H1 (cell line): ENCODE measurements around the gene SPEM3. TPM values are rescaled to one million over a fixed set of nuclear protein-coding genes. Genes with fewer than 3 reads are reported as not detected.

Experiments
- polyA plus RNA-seq, 7 experiments: library from polyadenylated mRNA; depleted of rRNA in 3 of 7; stranded (reverse) in 5 of 7; unstranded in 2 of 7; fragments of >200 nt in 5 of 7; fragments of 200-250 nt in 2 of 7; gene quantifications; 1 replicate in 5 of 7; 2 replicates in 1 of 7; 4 replicates in 1 of 7; pipeline versions ENCODE4 v1.2.1 to v1.2.3, GENCODE V29; 2011 to 2013; ENCODE audit warnings: missing spikeins in 2 of 7, mixed read lengths in 2 of 7
- total RNA-seq: library from RNA; stranded (reverse); fragmentation: NEBNext Ultra II Directional; extraction: Animal tissue kit (Norgen Biotek cat#: 25700); gene quantifications from 2 replicates; pipeline ENCODE4 v1.2.1, GENCODE V29; 2021
- TF ChIP-seq, protein P1 (sequence below): fragments of 300-600 bp; sonication (generic); IDR thresholded peaks from 2 replicates; pipeline ENCODE4 v1.7.1; 2012; ENCODE audit warnings: low read length, moderate library complexity, mild to moderate bottlenecking, inconsistent platforms; ENCODE audit not compliant: insufficient replicate concordance

Gene SPEM3
- total and polyA plus RNA-seq, 2 of the 8 experiments (the other 6 are each of a cell fraction or from before 2014, with no cell fraction given): 0.02 TPM; not detected in 1

DNA sequence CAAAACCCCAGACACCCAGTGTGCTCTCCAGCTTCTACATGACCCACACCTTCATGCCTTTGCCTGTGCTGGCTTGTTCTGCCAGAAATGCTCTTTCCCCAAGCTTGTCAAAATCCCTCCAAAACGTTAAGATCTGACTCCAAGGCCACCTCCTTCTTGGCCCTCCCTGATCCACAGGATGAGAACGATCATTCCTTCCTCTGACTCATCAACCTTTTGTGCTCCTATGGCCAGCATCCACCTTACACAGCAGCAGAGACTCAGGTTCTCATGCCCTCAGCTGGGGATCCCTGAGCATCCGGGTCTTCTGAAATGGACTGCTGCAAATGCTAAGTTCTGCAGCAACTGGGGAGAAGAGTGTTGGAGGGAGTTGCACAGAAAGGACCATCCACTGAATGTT lies 47.8 kb downstream of the SPEM3 start (continued):
- TF ChIP-seq, protein P1, sequence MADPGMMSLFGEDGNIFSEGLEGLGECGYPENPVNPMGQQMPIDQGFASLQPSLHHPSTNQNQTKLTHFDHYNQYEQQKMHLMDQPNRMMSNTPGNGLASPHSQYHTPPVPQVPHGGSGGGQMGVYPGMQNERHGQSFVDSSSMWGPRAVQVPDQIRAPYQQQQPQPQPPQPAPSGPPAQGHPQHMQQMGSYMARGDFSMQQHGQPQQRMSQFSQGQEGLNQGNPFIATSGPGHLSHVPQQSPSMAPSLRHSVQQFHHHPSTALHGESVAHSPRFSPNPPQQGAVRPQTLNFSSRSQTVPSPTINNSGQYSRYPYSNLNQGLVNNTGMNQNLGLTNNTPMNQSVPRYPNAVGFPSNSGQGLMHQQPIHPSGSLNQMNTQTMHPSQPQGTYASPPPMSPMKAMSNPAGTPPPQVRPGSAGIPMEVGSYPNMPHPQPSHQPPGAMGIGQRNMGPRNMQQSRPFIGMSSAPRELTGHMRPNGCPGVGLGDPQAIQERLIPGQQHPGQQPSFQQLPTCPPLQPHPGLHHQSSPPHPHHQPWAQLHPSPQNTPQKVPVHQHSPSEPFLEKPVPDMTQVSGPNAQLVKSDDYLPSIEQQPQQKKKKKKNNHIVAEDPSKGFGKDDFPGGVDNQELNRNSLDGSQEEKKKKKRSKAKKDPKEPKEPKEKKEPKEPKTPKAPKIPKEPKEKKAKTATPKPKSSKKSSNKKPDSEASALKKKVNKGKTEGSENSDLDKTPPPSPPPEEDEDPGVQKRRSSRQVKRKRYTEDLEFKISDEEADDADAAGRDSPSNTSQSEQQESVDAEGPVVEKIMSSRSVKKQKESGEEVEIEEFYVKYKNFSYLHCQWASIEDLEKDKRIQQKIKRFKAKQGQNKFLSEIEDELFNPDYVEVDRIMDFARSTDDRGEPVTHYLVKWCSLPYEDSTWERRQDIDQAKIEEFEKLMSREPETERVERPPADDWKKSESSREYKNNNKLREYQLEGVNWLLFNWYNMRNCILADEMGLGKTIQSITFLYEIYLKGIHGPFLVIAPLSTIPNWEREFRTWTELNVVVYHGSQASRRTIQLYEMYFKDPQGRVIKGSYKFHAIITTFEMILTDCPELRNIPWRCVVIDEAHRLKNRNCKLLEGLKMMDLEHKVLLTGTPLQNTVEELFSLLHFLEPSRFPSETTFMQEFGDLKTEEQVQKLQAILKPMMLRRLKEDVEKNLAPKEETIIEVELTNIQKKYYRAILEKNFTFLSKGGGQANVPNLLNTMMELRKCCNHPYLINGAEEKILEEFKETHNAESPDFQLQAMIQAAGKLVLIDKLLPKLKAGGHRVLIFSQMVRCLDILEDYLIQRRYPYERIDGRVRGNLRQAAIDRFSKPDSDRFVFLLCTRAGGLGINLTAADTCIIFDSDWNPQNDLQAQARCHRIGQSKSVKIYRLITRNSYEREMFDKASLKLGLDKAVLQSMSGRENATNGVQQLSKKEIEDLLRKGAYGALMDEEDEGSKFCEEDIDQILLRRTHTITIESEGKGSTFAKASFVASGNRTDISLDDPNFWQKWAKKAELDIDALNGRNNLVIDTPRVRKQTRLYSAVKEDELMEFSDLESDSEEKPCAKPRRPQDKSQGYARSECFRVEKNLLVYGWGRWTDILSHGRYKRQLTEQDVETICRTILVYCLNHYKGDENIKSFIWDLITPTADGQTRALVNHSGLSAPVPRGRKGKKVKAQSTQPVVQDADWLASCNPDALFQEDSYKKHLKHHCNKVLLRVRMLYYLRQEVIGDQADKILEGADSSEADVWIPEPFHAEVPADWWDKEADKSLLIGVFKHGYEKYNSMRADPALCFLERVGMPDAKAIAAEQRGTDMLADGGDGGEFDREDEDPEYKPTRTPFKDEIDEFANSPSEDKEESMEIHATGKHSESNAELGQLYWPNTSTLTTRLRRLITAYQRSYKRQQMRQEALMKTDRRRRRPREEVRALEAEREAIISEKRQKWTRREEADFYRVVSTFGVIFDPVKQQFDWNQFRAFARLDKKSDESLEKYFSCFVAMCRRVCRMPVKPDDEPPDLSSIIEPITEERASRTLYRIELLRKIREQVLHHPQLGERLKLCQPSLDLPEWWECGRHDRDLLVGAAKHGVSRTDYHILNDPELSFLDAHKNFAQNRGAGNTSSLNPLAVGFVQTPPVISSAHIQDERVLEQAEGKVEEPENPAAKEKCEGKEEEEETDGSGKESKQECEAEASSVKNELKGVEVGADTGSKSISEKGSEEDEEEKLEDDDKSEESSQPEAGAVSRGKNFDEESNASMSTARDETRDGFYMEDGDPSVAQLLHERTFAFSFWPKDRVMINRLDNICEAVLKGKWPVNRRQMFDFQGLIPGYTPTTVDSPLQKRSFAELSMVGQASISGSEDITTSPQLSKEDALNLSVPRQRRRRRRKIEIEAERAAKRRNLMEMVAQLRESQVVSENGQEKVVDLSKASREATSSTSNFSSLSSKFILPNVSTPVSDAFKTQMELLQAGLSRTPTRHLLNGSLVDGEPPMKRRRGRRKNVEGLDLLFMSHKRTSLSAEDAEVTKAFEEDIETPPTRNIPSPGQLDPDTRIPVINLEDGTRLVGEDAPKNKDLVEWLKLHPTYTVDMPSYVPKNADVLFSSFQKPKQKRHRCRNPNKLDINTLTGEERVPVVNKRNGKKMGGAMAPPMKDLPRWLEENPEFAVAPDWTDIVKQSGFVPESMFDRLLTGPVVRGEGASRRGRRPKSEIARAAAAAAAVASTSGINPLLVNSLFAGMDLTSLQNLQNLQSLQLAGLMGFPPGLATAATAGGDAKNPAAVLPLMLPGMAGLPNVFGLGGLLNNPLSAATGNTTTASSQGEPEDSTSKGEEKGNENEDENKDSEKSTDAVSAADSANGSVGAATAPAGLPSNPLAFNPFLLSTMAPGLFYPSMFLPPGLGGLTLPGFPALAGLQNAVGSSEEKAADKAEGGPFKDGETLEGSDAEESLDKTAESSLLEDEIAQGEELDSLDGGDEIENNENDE: no peak
